Naive thymus-derived CD4-positive, alpha-beta T cell (primary cell): ENCODE results near the gene PRIM2. TPM values are rescaled to one million over a fixed set of nuclear protein-coding genes. Genes with fewer than 3 reads are reported as not detected.
"Not testable (repeated sequence)": the region's sequence is repeated elsewhere in the genome, so short reads cannot be mapped to it uniquely, and the experiment has no call there.

Experiments used
- ATAC-seq: fragments of 150-1000 bp; cut with Tn5 transposase; 2 replicates; pipeline ENCODE4 v1.10.0; 2021; ENCODE audit warnings: mild to moderate bottlenecking, moderate library complexity
- CTCF ChIA-PET: fragments of 350-600 bp; sonication (Branson Sonifier 250); formaldehyde crosslinking; loops from one replicate; lab custom pipeline; 2021; ENCODE audit warnings: antibody characterized with exemption; lab: Charles Lee
- POLR2A ChIA-PET: fragments of 350-600 bp; sonication (Branson Sonifier 250); formaldehyde crosslinking; loops from one replicate; lab custom pipeline; 2021; ENCODE audit warnings: antibody characterized with exemption, inconsistent platforms; lab: Charles Lee
- DNase-seq, 9 donors: peaks; one replicate each; pipeline versions ENCODE4 v3.0.0 to v3.0.0-alpha.2; 2020 to 2022; ENCODE audit warnings: mixed read lengths in 1 of 9
- H3K27ac ChIP-seq: one replicate; pipeline ENCODE4 v1.7.0; 2013; ENCODE audit warnings: mild to moderate bottlenecking, low read depth, low read length, moderate library complexity
- H3K27me3 ChIP-seq, 2 donors: one replicate each; pipeline ENCODE4 v1.7.0; 2013; ENCODE audit warnings: low read length in 2 of 2, mild to moderate bottlenecking in 2 of 2, moderate library complexity in 2 of 2; ENCODE audit not compliant: control insufficient read depth in 2 of 2, insufficient read depth in 2 of 2
- H3K36me3 ChIP-seq, 3 experiments: 1 replicate in 2 of 3; 2 replicates in 1 of 3; pipeline ENCODE4 v1.7.0; 2013; ENCODE audit warnings: low read length in 3 of 3, mild to moderate bottlenecking in 3 of 3, moderate library complexity in 1 of 3; ENCODE audit not compliant: insufficient read depth in 3 of 3, control insufficient read depth in 2 of 3
- H3K4me1 ChIP-seq, 2 donors: one replicate each; pipeline ENCODE4 v1.7.0; 2013; ENCODE audit warnings: low read length in 2 of 2, mild to moderate bottlenecking in 2 of 2, moderate library complexity in 1 of 2; ENCODE audit not compliant: control insufficient read depth in 2 of 2, insufficient read depth in 2 of 2
- H3K4me3 ChIP-seq: 2 replicates; pipeline ENCODE4 v1.7.0; 2013; ENCODE audit warnings: mild to moderate bottlenecking, low read length
- H3K9me3 ChIP-seq, 3 experiments: 1 replicate in 2 of 3; 2 replicates in 1 of 3; pipeline ENCODE4 v1.7.0; 2013; ENCODE audit warnings: low read length in 3 of 3; ENCODE audit not compliant: control insufficient read depth in 2 of 3
- H3K27ac Mint-ChIP-seq, 9 donors: one replicate each; pipeline ENCODE4 v1.8.0; 2020 to 2022; ENCODE audit warnings: mixed read lengths in 9 of 9, mild to moderate bottlenecking in 8 of 9, moderate library complexity in 5 of 9, inconsistent platforms in 2 of 9
- H3K27me3 Mint-ChIP-seq, 5 donors: one replicate each; pipeline ENCODE4 v1.8.0; 2021 to 2022; ENCODE audit warnings: mixed read lengths in 5 of 5, mild to moderate bottlenecking in 1 of 5
- H3K36me3 Mint-ChIP-seq, 5 donors: one replicate each; pipeline ENCODE4 v1.8.0; 2020 to 2022; ENCODE audit warnings: mixed read lengths in 5 of 5, mild to moderate bottlenecking in 3 of 5, inconsistent platforms in 1 of 5
- H3K4me1 Mint-ChIP-seq, 7 donors: one replicate each; pipeline ENCODE4 v1.8.0; 2020 to 2022; ENCODE audit warnings: mixed read lengths in 7 of 7, mild to moderate bottlenecking in 3 of 7, inconsistent platforms in 1 of 7
- H3K4me3 Mint-ChIP-seq, 10 donors: one replicate each; pipeline ENCODE4 v1.8.0; 2020 to 2022; ENCODE audit warnings: mild to moderate bottlenecking in 10 of 10, mixed read lengths in 10 of 10, moderate library complexity in 6 of 10, inconsistent platforms in 2 of 10
- H3K9me3 Mint-ChIP-seq, 11 donors: one replicate each; pipeline ENCODE4 v1.8.0; 2020 to 2022; ENCODE audit warnings: mixed read lengths in 11 of 11, mild to moderate bottlenecking in 4 of 11, inconsistent platforms in 1 of 11, moderate library complexity in 1 of 11
- intact Hi-C, 2 donors: fragments of 100-400 bp; cut with micrococcal nuclease; formaldehyde crosslinking; loops; one replicate each; pipeline ENCODE4 v1.15.1; 2023
- polyA plus RNA-seq, 2 donors: library from polyadenylated mRNA; unstranded; fragments of 300-500 nt; fragmentation: Illumina TruSeq; gene quantifications; one replicate each; pipeline ENCODE4 v1.2.3, GENCODE V29; 2021
- total RNA-seq, 6 experiments: library from RNA in 5 of 6; stranded (reverse) in 5 of 6; gene quantifications; 1 replicate in 5 of 6; 2 replicates in 1 of 6; pipeline ENCODE4 v1.2.3 and lab custom pipeline; 2021 to 2026

PRIM2 gene
- total and polyA plus RNA-seq, 7 experiments from 2014 or later, result 7.2 to 33.2 (median 11.9) TPM

DNA sequence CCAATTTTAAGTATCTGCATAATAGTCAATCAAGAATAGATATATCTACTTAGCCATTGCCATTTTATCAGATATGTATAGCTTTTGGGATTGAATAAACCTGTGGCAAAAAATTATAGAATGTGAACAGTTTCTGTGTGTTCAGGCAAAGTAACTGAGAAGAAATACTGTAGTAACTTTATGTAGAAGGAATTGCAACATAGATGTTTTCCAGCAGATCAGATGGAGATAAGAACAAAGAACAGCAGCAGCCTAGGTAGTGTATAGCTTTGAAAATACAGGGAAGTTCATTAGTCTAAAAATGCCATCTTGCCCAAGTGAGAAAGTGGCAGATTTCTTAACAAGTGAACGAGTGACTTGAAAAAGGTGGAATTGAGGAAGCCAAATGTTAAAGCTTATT, 197.7 kb downstream of the PRIM2 start:
- H3K4me1 Mint-ChIP-seq, intact Hi-C loops, DNase-seq: not testable (repeated sequence)

DNA sequence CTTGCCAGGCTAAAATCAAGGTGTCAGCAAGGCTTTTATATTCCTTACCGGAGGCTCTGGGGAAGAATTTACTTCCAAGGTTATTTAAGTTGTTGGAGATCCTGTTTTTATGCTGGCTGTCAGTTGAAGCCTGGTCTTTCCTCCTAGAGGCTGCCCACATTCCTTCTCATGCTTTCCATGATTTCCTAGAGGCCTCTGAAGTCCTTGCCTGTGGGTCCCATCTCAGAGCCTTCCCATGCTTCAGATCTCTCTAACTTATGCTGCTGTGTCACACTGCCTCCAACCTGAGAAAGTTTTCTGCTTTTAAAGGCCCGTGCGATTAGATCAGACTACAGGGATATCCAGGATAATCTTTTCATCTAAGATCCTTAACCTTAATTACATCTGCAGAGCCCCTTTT, 198.4 kb downstream of the PRIM2 start:
- H3K4me3 ChIP-seq, H3K27me3 ChIP-seq, H3K9me3 Mint-ChIP-seq, CTCF ChIA-PET, intact Hi-C loops, H3K4me1 Mint-ChIP-seq, POLR2A ChIA-PET, H3K36me3 ChIP-seq, H3K27ac ChIP-seq, DNase-seq, H3K27me3 Mint-ChIP-seq, H3K9me3 ChIP-seq, ATAC-seq, H3K27ac Mint-ChIP-seq, H3K4me3 Mint-ChIP-seq, H3K4me1 ChIP-seq: not testable (repeated sequence)
- H3K36me3 Mint-ChIP-seq, result peaks cover 0 to 13% (median 7%) of the 10 kb centered on the region in 5 donors

More for the DNA sequence above, 197.7 kb downstream of the PRIM2 start:
- POLR2A ChIA-PET, H3K9me3 ChIP-seq, H3K9me3 Mint-ChIP-seq, H3K27ac Mint-ChIP-seq, H3K36me3 ChIP-seq, H3K27me3 ChIP-seq, H3K4me3 Mint-ChIP-seq, H3K27ac ChIP-seq, H3K27me3 Mint-ChIP-seq, H3K4me1 ChIP-seq, ATAC-seq, H3K4me3 ChIP-seq, CTCF ChIA-PET: not testable (repeated sequence)
- H3K36me3 Mint-ChIP-seq, result peaks cover 0 to 13% (median 7%) of the 10 kb centered on the region in 5 donors

DNA sequence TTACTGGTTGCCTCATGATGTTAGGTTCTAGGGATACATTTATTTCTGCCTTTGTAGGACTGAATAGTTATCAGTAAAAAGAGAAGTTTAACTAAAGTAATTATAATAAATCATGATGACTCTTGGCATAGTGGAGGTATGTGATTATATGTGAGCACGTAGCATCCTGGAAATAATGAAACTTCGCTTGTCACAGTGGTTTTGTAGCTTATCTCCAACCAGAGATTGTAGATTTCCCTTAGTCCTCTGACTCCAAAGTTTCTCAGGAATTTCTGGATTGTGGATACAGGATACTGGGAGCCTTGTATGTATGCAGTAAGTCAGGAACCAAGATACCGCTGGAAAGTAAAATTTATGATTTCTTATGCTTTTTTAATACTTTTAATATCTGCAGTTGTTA, 199.3 kb downstream of the PRIM2 start:
- POLR2A ChIA-PET, H3K36me3 ChIP-seq, H3K9me3 ChIP-seq, H3K27me3 Mint-ChIP-seq, intact Hi-C loops, H3K4me1 Mint-ChIP-seq, ATAC-seq, CTCF ChIA-PET, DNase-seq, H3K36me3 Mint-ChIP-seq, H3K27ac Mint-ChIP-seq, H3K9me3 Mint-ChIP-seq, H3K4me3 ChIP-seq, H3K27me3 ChIP-seq, H3K4me3 Mint-ChIP-seq, H3K4me1 ChIP-seq, H3K27ac ChIP-seq: not testable (repeated sequence)

DNA sequence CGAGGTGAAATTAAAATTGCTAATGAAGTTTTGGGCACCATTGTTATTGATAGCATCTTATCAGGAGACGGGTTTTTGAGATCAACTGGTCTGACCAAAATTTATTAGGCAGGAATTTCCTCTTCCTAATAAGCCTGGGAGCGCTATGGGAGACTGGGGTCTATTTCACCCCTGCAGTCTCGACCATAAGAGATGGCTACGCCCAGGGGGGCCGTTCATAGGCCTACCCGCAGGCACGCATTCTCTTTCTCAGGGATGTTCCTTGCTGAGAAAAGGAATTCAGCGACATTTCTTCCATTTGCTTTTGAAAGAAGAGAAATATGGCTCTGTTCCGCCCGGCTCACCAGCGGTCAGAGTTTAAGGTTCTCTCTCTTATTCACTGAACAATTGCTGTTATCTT, 201.8 kb downstream of the PRIM2 start:
- H3K4me1 ChIP-seq, H3K4me3 Mint-ChIP-seq, H3K4me1 Mint-ChIP-seq, H3K27me3 ChIP-seq, H3K36me3 Mint-ChIP-seq, H3K27me3 Mint-ChIP-seq, CTCF ChIA-PET, H3K9me3 Mint-ChIP-seq, intact Hi-C loops, POLR2A ChIA-PET, H3K27ac Mint-ChIP-seq, H3K9me3 ChIP-seq, ATAC-seq, H3K27ac ChIP-seq, H3K4me3 ChIP-seq, H3K36me3 ChIP-seq, DNase-seq: not testable (repeated sequence)

DNA sequence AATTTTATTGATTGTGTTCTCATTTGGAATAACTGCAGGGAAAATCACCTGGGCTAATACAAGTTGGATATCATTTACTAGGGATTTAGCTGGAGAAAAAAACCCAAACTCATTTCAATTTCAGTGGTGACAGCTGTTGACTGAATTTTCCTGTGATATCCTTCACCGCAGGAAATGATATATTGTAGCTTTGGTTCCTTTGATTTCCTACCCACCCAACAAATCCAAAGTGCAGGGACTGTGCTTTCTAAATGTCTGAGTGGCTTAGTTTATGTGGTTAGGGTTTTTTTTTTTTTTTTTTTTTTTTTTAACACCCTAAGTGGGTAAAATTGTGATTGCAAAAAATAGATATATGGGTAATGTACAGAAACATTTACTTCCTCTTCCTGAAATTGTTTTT, 203.7 kb downstream of the PRIM2 start:
- H3K9me3 ChIP-seq, CTCF ChIA-PET, H3K27me3 Mint-ChIP-seq, H3K27me3 ChIP-seq, H3K4me3 ChIP-seq, POLR2A ChIA-PET, H3K27ac Mint-ChIP-seq, H3K4me1 ChIP-seq, ATAC-seq, H3K27ac ChIP-seq, intact Hi-C loops, H3K4me3 Mint-ChIP-seq, H3K36me3 ChIP-seq, DNase-seq, H3K36me3 Mint-ChIP-seq, H3K9me3 Mint-ChIP-seq: not testable (repeated sequence)
- H3K4me1 Mint-ChIP-seq, result peaks cover 0 to 10% (median 3%) of the 10 kb centered on the region in 7 donors

DNA sequence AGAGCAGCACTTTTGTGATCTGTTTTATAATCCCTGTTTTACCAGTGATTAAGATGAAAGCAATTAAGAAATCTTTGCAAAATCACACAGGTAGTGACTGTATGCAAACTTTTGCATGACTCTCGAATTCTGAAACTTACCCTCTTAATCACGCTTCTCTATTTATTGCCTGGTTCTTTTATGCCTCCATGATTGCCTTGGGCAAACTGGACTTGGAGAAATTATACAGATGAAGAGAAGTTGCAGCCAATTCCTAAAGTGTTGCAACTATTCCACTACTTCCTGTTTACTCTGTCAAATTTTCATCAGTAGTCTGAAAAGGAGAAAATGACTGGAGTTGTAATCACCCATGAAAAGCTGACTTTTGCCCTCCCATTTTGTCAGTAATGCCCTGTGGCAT, 205.8 kb downstream of the PRIM2 start:
- Mint-ChIP-seq H3K36me3 (peaks cover 0 to 14% (median 6%) of the 10 kb centered on the region in 5 donors), H3K4me1 (peaks cover 0 to 10% (median 3%) of the 10 kb centered on the region in 7 donors)
- H3K4me3 Mint-ChIP-seq, DNase-seq, CTCF ChIA-PET, POLR2A ChIA-PET, H3K4me1 ChIP-seq, ATAC-seq, H3K27me3 Mint-ChIP-seq, H3K9me3 ChIP-seq, H3K4me3 ChIP-seq, H3K36me3 ChIP-seq, H3K27me3 ChIP-seq, H3K27ac Mint-ChIP-seq, H3K27ac ChIP-seq, H3K9me3 Mint-ChIP-seq, intact Hi-C loops: not testable (repeated sequence)

DNA sequence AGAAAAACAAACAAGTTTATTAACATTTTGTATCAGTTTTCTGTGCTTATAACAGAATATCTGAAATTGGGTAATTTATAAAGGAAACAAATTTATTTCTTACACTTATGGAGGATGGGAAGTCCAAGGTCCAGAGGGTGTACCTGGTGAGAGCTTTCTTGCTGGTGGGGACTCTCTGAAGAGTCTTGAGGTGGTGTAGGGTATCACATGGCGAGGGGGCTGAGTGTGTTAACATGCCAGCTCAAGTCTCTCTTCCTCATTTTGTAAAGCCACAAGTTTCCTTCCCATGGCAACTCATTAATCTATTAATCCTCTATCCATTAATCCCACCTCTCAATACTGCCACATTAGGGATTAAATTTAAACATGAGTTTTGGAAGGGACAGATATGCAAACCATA, 212.3 kb downstream of the PRIM2 start:
- intact Hi-C loops, POLR2A ChIA-PET, H3K27me3 ChIP-seq, H3K4me3 Mint-ChIP-seq, H3K4me1 ChIP-seq, H3K27ac Mint-ChIP-seq, H3K27me3 Mint-ChIP-seq, H3K27ac ChIP-seq, H3K4me1 Mint-ChIP-seq, ATAC-seq, H3K4me3 ChIP-seq, H3K9me3 Mint-ChIP-seq, H3K36me3 ChIP-seq, CTCF ChIA-PET, H3K9me3 ChIP-seq, DNase-seq: not testable (repeated sequence)
- H3K36me3 Mint-ChIP-seq, result peaks cover 0 to 21% (median 6%) of the 10 kb centered on the region in 5 donors
